Stimulated activated CD4-positive, alpha-beta T cell treated with anti-CD3 and anti-CD28 coated beads, Interleukin-15, amount 100 ng/mL, for 1 hour (primary cell): ENCODE data around the gene RGS3.
"Not testable (repeated sequence)": the region's sequence is repeated elsewhere in the genome, so short reads cannot be mapped to it uniquely, and the experiment has no call there.

Experiments used
- DNase-seq, 2 donors: peaks; one replicate each; pipeline ENCODE4 v3.0.0-alpha.2; 2020; ENCODE audit warnings: low read depth in 1 of 2, low spot score in 1 of 2

RGS3 gene

DNA sequence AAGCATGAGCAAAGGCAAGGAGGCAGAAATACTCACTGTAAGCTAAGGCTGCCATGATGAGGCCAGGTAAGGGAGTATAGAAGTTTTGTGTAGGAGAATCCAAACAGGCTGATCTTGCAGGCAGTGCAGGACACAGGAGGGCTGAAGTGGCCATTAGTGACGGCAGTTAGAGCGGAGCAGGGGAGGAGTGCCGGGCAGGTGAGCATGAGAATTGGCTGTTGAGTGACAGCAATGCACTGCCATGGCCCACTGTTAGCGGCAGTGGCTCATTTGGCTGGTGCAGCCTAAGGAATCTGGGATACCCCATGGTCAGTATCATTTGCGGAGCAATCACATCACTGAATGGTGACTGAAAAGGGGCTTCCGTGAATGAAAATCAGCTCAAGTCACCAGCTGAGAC is 22.8 kb downstream of the RGS3 start:
- no peak for DNase-seq

DNA sequence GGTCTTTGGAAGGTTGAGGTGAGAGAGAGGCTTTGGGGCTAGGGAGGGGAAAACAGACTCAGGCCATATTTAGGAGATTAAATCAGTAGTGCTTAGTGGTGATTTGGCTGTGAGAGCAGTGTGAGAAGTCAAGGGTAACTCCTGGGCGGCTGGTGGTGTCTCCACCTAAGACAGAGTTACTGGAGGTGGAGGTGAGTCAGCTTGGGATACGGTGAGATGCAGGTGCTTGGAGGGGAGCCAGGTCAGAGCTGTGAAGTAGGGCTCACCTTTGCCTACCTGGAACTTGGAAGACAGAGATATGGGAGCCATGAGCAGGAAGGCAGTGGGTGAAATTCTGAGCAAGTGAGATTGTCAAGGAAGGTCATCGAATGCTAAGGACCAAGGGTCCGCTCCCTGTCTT is 24.5 kb downstream of the RGS3 start:
- DNase-seq, result no peak

DNA sequence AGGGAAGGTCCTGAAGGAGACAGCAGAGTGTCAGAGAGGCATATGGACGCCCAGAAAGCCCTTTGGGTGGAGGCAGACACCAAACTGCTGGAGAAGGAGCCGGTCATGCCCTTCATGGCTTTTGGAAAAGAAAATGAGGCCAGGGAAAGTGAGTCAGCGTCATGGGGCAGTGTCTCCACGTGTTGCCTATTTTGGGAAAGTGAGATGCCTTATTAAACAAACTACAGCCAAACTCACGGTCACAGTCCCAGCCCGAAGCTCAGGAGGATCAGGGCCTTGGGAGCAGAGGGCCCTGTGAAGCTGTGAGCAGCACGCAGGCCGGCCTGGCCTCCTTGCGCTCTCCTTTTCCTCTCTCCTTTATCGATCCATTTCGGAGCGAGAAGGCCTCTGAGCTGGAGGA is 25.0 kb downstream of the RGS3 start:
- DNase-seq, result no peak

- not testable (repeated sequence) for DNase-seq
These were observed 27.6 kb downstream of the RGS3 start for GRCh38 chr9:113491147-113491546.

DNA sequence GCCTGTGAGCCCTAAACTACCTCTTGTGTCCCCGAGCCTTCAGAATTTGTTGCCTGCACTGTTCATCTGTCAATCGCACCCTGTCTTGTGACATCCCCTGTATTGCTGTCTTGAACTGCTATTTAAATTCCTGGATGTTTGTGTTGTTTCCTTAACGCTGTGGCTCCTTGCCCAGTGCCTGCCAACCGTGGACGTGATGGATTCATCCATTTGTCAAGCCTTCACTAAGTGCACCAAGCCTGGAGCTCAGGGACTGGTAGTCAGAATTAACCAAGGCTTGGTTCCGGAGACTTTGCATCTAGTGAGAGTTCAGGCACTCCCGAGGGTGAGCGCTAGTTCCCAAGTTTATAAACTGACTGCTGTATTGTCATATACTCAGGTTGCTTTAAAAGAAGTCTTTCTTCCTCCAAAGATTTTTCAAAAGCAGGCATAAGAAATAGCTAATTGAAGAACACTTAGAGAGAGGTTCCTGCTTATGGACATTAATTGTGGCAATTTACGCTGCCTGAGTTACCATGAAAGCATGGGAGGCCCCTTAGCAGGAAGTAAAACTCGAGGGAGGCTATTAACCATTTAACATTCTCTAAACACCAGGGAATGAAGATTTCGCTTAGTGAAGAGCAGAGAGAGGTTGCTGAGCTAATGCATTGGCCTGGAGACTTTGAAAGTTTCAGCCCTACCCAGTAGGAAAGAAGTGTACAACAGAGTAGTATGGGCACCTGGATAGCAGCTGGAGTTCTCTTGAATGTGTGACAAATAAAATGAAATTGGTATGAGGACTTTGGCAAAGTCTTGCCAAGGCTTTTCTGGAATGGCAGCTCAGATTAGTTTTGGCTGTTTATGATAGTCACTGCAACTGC is 29.0 kb downstream of the RGS3 start:
- no peak for DNase-seq

DNA sequence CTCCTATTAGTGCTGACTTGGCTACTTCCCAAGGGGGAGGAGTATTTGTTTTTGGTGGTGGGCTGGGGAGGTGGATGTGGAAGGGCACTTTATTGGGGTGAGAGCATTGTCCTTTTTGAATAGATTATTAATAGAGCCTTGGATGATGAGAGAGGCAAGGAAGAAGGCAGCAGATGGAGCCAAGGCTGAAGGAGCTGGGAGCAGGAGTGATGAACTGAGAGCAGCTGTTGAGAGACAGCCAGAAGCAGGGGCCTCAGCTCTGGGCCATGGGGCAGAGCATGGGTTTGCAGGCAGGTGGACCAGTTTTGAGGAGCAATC is 29.6 kb downstream of the RGS3 start:
- DNase-seq, result no peak

DNA sequence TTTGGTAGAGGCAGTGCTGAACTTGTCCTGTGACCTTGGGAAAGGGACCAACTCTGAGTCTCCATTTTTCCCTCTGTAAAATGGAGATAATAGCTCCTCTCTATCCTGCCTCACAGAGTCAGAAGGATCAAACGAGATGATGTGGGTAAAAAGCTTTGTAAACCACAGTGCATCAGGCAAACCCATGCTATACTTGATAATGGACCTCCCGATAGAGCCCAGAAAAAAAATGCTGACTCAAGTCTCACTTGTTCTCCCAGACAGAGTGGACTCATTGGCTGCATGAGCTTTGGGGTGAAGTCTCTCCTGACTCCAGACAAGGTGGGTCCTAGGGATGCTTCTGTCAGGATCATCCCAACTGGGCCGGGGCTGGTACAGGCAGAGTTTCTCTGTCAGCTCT is 32.0 kb downstream of the RGS3 start:
- DNase-seq, result no peak

DNA sequence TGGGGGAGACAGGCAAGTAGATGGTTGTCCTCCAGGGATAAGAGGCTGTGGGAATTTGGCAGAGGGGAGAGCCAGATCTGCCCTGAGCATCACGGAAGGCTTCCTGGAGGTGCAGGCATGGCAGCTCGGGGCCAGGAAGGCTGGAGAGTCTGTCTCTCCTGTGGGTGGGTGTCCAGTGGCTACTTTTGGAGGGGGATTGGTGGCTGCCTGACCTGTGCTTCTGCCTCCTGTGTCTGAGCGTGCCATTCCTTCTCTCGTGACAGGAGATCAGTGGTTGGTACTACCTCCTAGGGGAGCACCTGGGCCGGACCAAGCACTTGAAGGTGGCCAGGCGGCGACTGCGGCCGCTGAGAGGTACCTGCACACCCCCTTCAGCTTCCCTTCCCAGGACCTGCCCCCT is 33.5 kb downstream of the RGS3 start:
- no peak for DNase-seq

- DNase-seq, result no peak
These were observed 35.8 kb downstream of the RGS3 start for GRCh38 chr9:113499153-113499875.

DNA sequence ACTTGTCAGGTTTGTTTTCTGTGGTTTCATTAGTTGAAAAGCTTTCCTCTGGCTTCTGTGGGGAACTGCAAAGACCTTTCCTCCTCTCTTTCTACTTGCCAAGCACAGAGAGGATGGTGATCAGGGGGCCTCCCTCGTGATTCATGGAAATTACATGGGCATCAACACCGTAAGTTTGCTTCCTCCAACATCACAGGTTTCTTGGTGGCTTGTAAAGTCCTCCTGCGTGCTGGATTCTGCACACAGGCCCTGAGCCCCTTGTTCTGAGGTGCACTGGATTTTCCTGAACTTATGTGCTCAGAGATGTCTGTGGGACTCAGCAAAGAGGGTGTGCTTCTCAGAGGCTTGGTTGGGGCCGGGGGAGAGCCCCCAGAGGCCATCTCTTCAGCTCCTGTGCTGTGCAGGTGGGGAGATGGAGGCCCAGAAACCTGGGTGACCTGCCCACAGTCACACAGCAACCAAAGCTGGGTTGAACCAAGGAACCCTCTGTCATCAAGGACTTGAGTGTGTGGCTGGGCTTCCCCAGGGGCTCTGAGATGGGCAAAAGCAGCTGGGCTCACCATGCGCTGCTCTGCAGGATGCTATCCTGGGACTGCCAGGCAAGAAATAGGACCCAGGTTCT is 36.5 kb downstream of the RGS3 start:
- DNase-seq, result no peak

GRCh38 chr9:113501129-113501686 is 37.7 kb downstream of the RGS3 start:
- no peak for DNase-seq

DNA sequence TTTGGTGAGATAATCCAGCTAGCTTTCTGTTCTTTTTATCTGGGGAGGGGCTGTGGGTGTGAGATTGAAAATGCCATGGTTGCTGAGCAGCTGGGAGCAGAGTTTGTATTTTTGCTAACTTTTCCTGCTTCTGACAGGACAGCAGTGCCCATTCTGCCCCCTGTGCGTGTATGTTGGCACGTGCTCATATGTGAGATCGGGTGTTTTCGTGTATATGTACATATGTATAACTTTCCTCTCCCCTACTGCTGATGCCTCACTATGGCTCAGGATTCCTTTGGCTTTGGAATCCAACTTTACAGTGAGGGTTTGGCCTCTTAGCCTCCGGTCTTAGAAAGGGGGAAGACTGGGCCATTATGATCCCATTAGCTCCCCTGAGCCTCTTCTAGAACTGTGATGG is 38.3 kb downstream of the RGS3 start:
- no peak for DNase-seq

GRCh38 chr9:113502427-113503034 is 39.0 kb downstream of the RGS3 start:
- no peak for DNase-seq

- DNase-seq, result no peak
These were observed 39.6 kb downstream of the RGS3 start for GRCh38 chr9:113503131-113503541.

DNA sequence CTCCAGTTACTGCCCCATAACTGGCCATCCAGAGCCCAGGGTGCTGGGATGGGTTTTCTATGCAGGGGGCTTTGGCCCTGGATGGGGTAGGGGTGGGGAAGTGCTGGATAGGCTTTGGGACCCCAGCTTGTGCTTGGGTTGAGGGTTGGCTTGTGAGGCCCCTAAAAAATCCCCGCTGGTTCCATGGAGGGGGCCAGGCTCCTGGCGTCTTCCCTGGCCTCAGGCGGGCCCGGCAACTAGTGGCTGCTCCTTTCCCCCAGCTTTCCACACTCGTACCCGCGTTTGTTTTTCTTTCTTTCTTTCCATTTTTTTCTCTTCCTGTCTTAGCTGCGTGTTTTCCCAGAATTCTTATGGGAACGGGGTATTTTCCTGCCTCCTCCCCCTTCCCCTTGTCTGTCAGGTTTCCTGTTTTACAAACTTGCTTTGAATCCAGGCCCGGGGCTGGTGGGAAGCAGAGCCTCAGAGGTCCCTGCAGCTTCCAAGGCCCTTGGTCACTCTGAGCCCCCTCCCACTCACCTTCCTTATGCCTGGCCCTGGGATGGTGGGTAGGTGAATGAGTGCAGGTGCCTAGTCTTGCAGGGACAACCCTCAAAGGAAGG is 40.2 kb downstream of the RGS3 start:
- DNase-seq, result no peak

DNA sequence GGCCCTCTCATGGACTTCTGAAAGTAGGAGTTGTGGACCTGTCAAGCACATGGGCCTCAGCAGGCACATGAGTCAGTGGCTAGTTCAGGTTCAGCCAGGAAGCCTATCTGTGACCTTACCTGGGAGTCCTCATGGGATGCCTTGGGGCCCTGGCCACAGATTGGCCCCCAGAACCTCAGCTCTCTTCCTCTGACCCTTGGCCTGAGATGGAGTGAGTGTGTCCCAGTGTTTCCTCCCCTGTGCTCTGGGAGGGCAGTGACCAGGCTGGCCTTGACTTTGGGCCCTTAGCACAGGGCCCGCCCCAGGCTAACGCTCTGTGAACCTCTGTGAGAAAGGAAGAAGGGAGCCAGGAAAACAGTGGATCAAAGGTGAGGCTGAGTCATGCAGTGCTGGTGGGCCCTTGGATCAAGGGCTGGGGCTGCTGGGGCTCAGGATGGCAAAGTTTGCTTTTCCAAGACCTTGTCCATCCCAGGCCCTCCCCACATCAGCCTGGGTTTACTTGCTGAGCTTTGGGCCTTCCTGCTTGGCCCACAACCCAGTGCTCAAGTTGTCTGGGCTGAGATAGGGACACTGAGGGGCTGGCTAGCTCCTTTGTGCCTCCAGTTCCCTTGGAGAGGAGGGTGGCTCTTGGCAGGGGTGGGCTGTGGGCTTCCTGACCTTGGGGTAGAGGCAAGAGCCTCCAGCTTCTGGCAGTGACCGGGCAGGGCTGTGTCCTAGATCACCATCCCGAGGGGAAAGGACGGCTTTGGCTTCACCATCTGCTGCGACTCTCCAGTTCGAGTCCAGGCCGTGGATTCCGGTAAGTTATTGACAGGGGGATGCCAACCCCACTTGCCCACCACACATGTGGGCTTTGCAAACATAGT is 41.4 kb downstream of the RGS3 start:
- no peak for DNase-seq

- no peak for DNase-seq
These were observed 42.6 kb downstream of the RGS3 start for GRCh38 chr9:113506090-113506589.

GRCh38 chr9:113507256-113507655 is 43.7 kb downstream of the RGS3 start:
- DNase-seq, result no peak

DNA sequence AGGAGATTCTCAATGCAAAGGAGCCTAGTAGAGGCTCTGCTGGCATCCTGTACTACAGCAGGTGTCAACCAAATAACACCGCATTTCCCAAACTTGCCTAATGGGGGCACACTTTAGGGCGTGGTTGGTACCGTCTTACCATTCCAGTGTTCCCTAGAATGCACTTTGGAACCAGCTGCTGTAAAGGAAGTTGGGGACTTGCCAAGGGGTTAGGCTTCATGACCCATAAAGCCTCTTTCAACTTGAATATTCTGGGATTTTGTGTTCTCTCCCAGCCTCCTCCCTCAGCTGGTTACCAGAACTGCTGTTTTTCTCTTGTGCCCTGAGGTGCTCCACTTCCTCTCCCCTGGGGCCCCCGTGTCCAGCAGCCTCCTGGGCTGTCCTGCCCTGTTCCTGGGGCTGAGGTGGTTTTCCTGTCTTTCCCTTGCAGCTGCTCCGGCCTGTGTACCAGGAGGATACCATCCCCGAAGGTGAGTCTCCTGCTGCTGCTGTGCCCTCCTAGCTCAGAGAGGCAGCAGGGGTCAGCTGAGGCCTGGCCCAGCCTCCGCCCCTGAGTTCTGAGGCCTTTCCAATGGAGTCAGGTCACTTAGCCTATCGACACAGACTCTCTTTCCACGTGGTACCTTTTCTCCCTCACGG is 44.7 kb downstream of the RGS3 start:
- DNase-seq, result no peak

DNA sequence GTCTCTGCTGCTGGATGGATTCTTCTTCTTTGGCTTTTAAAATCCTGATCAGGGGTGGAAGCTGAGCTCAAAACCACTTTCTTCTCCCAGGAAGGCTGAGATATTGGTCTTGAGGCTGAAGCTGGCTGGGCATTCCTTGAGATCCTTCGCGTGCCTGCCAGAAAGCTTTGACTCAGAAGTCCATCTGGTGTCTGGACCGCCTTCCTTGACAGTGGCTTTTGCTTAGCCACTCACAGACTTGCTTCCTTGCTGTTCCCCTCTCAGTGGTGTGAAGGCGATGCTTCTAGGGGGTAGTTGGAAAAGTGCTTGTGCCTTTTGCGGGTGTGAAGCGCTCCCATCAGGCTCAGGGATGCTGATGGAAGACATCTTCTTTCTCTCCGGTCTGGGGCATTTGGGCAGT is 45.9 kb downstream of the RGS3 start:
- no peak for DNase-seq
